ENCODE measurements around the gene ESF1.

DNA sequence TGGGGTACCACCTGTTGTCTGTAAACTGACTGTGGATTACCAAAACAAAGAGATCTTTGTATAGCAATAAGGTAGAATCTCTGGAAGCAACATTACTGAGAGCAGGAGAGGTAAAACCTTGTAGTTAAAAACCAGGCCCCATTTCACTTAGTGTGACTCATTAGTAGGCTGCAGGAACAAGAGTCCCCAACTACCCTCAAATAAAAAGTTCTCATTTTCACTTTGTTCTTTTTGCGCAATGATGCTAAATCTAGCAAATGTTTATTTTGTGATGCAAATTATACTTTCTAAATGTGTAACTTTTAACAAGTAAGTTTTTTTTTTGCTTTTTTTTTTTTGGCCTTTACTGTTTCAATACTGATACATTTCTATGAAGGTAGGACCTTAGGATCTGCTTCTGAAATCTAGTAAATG is 67.1 kb downstream of the ESF1 start:
- TF ChIP-seq, protein P1, sequence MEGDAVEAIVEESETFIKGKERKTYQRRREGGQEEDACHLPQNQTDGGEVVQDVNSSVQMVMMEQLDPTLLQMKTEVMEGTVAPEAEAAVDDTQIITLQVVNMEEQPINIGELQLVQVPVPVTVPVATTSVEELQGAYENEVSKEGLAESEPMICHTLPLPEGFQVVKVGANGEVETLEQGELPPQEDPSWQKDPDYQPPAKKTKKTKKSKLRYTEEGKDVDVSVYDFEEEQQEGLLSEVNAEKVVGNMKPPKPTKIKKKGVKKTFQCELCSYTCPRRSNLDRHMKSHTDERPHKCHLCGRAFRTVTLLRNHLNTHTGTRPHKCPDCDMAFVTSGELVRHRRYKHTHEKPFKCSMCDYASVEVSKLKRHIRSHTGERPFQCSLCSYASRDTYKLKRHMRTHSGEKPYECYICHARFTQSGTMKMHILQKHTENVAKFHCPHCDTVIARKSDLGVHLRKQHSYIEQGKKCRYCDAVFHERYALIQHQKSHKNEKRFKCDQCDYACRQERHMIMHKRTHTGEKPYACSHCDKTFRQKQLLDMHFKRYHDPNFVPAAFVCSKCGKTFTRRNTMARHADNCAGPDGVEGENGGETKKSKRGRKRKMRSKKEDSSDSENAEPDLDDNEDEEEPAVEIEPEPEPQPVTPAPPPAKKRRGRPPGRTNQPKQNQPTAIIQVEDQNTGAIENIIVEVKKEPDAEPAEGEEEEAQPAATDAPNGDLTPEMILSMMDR (IDR thresholded peaks at IDR 0.05; ENCODE audit: poor library complexity): no peak
- no peak for TF ChIP-seq EZH2 (IDR thresholded peaks at IDR 0.05; ENCODE audit: borderline replicate concordance)
